GM18909 (cell line): ENCODE data around the gene SPIRE2.
"Not testable (repeated sequence)": the region's sequence is repeated elsewhere in the genome, so short reads cannot be mapped to it uniquely, and the experiment has no call there.

Source experiments
- ATAC-seq: cut with Tn5 transposase; IDR thresholded peaks from one replicate; pipeline ENCODE4 v1.9.1; 2021; ENCODE audit warnings: mild to moderate bottlenecking; ENCODE audit not compliant: unreplicated experiment, poor library complexity

SPIRE2 gene

DNA sequence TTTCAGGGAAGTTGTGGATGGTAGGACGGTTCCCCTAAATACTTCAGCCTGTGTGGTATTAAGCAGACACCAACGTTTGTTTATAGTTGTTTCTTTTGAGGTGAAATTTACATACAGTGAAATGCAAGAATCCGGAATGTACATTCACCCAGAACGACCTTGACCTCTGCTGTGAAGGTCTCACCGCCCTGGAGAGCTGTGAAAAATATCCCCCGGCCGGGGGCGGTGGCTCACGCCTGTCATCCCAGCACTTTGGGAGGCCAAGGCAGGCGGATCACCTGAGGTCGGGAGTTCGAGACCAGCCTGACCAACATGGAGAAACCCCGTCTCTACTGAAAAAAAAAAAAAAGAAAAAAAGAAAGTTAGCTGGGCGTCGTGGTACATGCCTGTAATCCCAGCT lies 8.2 kb downstream of the SPIRE2 start:
- not testable (repeated sequence) for ATAC-seq

DNA sequence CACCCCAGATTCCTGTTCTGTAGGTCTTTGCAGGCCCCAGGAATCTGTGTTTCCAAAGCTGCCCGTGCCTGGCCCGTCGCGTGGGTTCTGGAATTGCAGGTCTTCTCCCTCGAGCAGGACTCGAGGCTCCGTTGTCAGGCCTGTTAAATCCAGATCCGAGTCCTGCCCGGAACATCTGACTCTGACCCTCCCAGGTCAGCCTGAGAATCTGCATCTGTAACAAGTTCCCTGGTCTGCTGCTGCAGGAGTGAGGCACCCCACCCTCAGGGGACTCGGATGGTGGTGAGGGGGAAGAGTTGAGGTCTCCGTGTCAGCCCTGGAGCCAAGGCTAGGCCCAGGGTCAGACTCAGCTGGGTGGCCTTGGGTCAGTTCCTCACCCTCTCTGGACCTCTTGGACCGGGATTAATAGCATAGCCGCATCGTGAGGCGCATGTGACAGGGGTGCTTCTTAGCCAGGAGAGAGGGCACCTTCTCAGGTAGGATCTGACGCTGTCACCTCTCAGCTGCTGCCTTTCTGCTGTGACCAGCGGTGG lies 8.8 kb downstream of the SPIRE2 start:
- ATAC-seq: no peak

DNA sequence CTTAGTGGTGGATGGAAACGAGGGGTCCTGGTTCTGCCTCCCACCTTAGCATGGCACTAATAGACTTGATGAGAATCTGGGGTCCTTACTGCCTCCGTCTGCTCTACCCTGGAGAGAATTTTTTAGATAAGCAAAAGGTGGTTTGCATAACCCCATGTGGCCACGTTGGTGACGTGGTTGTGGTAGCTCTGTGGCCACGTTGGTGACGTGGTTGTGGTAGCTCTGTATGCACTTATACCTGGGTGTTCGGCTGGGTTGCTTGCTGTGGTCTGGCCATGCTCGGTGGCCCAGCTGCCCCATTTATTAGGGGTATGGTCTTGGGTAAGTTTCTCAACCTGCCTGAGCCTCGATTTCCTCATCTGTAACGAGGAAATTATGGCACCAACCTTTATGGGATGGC lies 13.0 kb downstream of the SPIRE2 start:
- ATAC-seq: no peak

DNA sequence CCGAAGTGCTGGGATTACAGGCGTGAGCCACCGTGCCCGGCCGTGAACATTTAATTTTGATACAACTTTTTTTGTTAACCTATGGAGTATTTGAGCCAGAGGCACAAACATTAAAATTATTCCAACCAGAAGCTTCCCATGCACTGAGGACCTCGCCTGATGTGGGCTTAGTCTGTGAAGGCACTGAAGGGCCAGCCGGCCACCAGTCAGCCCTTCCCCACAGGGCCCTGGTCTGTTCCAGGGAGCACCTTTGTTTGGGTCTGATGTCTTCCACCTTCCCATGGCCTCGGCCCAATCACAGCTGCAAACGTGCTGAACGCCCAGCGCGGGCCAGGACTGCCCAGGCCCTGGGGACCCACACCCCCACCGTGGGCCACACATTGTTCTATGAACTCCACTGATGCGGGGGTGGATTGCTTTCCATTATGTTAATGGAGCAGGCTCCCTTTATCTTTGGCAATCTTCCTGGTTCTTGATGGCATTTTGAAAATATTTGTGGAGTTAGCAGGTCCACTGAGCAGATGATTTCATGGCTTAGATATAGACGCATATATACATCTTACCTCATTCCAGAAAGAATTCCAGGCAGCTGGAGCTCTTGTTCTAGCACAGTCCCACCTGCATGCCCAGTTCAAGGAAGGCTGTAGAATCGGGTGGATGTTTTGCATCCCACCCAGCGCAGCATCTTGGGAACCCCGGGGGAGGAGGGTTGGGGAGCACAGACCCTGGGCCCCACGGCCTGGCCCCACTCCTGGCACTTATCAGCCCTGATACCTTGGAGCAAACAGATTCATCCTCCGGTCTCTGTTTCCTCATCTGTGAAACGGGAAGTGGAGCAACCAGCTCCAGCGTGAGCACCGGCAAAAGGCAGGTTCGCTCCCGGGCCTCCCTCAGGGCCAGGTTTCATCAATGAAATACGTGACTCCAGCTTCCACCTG lies 14.5 kb downstream of the SPIRE2 start:
- no peak for ATAC-seq

DNA sequence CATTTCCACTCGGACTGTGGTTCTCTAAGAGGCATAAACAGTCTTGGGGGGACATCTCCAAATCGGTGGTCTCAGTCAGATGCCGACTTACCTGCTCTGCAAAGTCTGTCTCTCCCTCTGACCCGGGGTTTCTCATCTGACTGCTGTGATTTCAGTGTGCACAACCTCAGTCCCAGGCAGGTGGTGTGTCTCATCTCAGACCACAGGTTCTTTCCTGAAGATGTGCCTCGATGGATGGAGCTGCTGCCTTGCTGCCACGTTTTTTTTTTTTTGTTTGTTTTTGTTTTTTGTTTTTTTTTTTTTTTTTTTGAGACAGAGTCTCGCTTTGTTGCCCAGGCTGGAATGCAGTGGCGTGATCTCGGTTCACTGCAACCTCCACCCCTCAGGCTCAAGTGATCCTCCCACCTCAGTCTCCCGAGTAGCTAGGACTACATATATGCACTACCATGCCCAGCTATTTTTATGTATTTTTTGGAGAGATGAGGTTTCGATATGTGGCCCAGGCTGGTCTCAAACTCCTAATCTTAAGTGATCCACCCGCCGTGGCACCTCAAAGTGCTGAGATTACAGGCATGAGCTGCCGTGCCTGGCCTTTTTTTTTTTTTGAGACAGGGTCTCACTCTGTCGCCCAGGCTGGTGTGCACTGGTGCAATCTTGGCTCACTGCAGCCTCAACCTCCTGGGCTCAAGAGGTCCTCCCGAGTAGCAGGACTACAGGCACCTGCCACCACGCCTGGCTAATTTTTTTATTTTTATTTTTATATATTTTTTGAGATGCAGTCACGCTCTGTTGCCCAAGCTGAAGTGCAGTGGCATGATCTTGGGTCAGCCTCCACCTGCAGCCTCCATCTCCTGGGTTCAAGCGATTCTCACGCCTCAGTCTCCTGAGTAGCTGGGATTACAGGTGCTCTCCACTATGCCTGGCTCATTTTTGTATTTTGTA lies 15.4 kb downstream of the SPIRE2 start:
- ATAC-seq: no peak

DNA sequence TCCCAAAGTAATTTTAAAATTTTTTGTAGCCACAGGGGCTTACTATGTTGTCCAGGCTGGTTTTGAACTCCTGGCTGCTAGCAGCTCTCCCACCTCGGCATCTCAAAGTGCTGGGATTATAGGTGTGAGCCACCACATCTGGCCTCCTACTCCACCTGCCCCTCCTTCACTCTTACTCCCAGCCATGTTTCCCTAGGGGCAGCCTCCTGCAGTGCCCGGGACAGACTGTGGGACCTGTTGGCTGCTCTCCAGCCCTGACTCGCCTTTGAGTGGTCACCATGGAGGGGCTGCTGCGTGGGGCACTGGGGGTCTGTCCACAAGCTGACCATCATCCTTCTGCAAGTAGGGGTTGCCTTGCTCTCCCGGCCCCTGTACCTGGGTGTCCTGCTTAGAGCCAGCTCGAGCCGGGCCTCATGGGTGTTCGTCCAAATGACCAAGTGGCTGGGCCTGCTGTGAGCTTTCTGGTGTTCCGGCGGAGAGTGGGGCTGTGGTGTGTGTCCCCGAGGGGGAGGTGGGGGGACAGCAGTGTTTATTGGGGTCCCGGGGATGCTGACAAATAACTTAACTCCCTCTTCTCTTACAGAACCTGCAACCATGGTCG lies 16.6 kb downstream of the SPIRE2 start:
- ATAC-seq: no peak

DNA sequence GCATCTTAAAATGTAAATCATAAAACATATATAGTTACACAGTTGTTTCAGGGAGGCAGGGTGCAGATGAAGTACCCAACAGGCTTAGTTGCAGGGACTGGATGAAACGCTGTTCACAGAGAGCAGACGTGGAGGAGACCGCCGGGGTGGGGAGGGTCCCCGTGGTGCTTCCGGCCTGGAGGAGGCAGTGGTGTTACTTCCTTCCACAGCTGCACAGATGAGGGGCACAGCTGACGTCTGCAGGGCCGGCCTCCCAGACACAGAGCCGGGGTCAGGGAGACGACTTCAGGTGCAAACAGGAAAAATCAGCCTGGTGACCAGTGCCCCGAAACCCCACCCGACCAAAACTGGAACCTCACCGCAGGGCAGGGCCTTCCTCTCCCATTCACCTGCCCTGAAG lies 17.1 kb downstream of the SPIRE2 start:
- ATAC-seq: no peak

DNA sequence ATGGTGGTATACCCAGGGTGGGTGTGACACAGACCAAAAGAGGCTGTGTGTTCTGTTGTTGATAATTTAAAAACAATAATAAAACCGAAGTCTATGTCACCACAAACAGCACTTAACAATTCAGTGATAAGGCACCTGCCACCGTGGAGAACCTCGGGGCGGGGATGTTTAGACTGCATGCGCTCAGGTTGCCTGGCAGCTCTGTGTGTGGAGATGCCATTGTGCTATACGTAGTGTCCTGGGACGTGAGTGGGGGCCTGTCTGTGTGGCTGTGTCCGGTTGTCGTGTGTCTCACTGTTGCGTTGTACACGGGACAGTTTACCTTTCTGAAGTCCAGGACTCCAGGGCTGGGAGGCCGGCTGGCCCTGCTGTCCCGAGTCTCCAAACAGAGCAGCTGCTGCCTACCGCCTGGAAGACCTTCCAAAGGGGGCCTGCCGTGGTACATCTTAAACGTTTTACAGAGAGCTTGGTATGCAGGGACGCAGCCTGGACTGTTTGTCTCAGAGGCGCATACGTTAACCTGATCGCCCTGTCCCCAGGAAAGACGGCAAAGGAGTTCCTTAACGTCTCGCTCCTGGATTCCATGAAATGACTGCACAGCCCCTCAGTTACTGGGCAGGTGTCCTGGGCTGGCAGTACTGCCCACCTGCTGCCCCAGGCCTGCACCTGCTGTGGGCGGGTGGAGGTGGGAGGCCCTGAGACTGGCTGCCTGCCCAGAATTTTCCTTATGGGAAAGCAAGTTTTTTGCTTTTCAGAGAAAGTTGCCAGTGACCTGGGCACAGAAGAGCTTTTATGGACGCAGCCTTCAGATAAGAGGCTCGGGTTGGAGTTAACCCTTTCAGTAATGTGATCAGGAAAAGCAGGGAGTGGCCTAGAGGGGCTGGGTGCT lies 19.0 kb downstream of the SPIRE2 start:
- ATAC-seq: no peak

DNA sequence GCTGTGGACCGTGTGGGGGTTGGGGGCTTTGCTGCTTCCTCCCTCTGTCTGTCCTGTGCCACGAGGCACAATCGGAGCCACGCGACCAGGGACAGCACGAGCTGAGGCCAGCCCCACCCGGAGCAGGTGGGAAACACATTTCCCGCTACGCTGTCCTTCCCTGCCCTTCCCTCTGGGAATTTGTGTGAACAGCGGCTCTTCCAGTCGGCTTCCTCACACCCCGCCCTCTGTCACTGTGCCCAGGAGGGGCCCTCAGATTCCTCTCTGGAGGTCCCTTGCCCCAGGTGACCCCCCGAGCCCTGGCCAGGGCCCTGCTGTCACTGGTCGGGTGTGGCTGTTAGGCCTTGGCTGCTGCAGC lies 19.6 kb downstream of the SPIRE2 start:
- ATAC-seq: no peak

DNA sequence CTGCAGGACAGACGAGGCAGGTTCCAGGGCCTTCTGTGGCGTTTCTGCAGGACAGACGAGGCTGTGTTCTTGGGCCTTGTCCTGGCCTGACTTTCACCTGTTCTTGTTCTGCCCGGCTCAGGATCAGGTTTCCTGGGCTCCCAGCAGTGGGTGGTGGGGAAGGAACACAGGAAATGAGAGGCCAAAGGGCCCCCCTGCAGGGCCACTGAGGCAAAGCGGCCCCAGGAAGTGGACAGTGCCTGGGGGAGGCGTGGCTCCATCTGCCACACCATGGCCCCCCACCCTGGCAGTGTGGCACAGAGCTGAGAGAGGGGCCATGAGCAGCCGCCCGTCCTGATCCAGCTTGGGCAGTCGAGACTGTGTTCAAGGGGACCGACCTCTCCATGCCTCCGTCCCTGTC lies 20.7 kb downstream of the SPIRE2 start:
- ATAC-seq: no peak

DNA sequence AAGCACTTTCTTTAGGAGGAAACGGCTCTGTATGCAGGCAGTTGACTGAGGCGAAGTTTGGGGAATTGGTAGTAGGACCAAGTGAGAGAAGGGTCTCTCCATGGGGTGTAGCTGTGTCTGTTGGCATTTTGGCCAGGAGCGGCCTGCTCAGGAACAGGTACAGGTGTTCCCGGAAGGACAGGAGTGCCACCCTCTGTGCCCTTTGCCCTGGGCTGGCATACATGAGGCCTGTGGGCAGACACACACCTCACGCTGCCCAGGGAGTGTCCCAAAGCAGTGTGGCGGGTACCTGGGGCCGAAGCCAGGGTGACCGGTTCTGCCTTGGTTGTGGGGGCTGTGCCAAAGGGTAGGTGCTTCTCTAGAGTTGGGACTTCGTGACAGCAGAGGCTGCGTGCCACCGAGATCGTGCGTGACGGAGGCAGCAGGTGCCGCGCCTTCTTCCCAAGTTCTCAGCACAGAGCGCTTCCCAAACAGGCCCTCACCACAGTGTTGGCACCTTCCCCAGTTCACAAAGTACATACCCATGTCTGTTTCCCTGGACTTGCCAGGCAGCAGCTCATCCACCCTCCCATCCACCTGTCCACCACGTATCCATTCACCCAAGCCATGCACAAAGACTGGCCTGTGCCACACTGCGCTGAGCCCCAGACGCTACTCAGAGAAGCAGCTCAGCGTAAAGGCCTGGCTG lies 25.2 kb downstream of the SPIRE2 start:
- no peak for ATAC-seq

DNA sequence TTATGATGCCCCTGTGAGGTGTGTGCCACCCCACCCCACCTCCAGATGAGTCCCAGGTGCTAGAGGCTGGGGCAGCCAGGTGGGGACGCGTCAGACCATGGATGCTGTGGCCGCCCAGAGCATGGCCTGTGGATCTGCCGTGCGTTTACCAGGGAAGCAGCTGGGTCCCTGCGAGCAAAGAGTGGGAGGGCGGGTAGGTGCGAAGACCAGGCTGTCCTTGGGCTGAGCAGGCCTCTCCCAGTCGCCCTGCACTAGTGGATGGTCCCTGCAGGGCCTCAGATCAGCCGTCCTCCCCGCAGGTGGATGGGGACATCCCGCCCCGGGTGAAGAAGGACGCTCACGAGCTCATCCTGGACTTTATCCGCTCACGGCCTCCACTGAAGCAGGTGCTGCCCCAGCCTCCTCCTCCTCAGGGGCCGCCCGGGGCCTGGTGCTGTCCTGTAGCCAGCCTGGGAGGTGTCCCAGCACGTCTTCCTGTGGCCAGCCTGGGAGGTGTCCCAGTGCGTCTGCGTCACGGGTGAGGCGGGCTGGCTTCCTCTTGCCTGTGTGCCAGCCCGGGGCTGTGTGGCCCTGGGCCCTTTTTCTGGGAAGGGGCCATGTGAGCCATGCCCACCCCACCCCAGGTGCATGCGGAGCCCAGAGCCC lies 27.1 kb downstream of the SPIRE2 start:
- ATAC-seq: no peak

DNA sequence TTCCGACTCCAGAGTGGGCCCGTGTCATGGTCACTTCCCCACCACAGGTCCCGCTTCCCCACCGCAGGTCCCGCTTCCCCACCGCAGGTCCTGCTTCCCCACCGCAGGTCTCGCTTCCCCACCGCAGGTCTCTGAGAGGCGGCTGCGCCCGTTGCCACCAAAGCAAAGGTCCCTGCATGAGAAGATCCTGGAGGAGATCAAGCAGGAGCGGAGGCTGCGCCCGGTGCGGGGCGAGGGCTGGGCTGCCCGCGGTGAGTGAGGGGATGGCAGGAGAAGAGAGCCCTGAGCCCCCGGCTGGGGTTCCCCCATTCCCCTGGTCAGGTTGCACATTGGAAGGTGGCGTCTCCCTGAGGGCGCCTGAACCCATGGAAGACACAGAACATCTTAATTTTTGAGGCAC lies 27.7 kb downstream of the SPIRE2 start:
- no peak for ATAC-seq

DNA sequence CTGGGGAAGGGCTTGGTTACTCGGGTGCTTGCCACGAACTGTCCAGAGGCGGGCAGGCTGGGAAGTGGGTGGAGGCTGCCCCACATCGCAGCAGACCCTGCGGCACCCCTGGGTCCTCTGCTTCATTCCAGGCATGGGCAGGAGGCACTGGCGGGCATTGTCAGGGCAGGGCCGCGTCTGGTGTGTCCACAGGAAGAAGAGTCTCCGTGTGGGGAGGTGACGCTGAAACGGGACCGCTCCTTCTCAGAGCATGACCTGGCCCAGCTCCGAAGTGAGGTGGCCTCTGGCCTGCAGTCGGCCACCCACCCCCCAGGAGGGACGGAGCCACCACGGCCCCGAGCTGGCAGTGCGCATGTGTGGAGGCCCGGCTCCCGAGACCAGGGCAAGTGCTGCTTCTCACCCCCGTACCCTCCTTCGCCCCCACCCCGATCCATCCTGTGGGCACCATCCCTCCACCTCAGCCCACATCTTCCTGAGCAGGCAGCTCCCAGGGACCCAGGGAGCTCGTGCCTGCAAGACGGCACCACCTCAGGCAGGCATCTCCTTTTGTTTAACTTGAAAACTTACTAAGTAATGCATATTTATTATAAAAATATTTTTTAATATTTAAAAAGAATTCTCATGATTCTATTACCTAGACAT lies 30.8 kb downstream of the SPIRE2 start:
- ATAC-seq: no peak

DNA sequence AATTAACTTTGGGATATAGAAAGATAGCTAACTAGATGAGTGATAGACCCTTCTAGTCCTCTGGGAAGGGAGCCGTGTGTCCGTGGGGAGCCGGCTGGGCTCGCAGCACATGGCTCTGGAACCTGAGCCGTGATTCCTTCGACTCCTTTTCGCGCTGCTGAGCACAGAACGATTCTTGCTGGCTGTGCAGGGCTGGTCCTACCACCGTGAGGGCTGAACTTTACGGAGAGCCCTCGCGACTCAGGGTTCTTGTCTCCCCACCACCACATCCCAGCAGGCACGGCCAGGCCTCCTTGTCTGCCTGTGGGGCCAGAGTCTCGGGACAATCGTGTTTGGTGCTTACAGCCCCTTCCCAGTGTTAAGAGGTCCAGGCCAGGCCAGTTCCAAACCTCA lies 31.3 kb downstream of the SPIRE2 start:
- ATAC-seq: no peak

DNA sequence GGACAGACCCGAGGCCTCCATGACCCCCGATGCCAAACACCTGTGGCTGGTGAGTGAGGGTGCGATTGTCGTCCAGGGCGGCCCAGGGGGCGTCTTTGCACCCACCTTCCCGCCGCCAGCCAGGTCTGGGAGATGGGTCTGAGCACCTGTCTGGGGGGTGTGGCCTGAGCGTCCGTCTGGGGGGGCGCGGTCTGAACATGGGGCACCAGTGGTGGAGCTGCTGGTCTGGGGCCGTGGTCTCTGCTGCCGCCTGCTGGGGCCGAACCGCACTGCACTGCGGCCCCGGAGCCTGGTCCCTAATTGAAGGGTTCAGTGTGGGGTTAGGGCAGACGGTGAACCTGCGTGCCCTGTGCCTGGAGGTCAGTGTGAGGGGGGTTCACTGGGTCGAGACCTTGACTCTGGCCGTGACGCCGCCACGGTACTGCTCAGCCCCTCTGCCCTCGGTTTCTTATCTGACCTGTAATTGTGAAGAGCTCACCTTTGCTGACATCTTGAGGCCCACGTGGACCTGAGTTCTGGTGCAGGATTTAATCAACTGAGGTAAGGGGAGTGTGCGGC lies 32.6 kb downstream of the SPIRE2 start:
- no peak for ATAC-seq

DNA sequence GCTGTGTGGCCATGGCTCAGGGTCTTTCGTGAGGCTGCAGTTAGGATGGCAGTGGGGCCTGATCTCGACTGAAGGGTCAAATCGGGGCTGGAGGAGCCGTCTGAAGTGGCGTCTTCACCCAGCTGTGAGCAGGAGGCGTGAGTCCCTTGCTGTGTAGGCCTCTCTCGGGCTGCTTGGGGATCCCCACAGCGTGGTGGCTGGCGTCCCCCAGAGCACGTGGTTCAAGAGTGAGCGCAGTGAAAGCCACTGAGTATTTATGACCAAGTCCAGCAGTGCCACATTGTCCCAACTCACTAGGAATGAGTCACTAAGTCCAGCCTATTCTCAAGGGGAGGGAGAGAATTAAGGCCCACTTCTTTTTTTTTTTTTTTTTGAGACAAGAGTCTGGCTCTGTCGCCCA lies 33.4 kb downstream of the SPIRE2 start:
- no peak for ATAC-seq

DNA sequence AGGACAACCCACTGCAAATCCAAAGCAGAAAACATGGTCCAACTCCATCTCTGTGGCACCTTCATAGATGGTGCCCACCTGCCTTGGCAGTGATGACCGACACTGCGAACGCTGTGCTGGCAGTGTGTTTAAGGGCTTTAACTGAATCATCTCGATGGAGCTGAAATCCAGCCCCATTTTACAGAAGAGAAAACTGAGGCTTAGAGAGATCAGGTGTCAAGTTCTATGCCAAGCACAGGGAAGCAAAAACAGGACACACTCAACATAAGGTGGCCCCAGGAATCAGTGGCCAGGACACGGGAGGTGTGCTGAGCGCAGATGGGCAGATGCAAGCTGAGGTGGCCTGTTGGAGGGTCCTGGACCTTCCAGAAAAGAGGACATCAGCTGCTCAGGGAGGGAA lies 34.5 kb downstream of the SPIRE2 start:
- ATAC-seq: no peak
